WTC11 (cell line): ENCODE results near the gene GSTP1. TPM values are rescaled to one million over a fixed set of nuclear protein-coding genes. Genes with fewer than 3 reads are reported as not detected.

Experiments used
- ATAC-seq: fragments of 200-7000 bp; cut with Tn5 transposase; 2 replicates; pipeline ENCODE4 v1.10.0; 2021; ENCODE audit warnings: mild to moderate bottlenecking, moderate library complexity
- CTCF ChIA-PET: fragments of 300-600 bp; sonication (Branson Sonifier 250); formaldehyde crosslinking; loops from one replicate; lab custom pipeline; 2021; ENCODE audit warnings: antibody characterized with exemption; lab: Charles Lee
- POLR2A ChIA-PET: fragments of 350-600 bp; sonication (Branson Sonifier 250); formaldehyde crosslinking; loops from one replicate; lab custom pipeline; 2021; ENCODE audit warnings: antibody characterized with exemption; lab: Charles Lee
- DNase-seq: peaks from one replicate; pipeline ENCODE4 v3.0.0; 2021; ENCODE audit warnings: low spot score
- H3K27ac Mint-ChIP-seq: 2 replicates; pipeline ENCODE4 v1.8.0; 2021; ENCODE audit warnings: mixed read lengths
- H3K27me3 Mint-ChIP-seq: 2 replicates; pipeline ENCODE4 v1.8.0; 2021; ENCODE audit warnings: low read depth, mild to moderate bottlenecking, moderate library complexity, mixed read lengths
- H3K36me3 Mint-ChIP-seq: 2 replicates; pipeline ENCODE4 v1.8.0; 2021; ENCODE audit warnings: mixed read lengths
- H3K4me1 Mint-ChIP-seq: 2 replicates; pipeline ENCODE4 v1.8.0; 2022; ENCODE audit warnings: mixed read lengths
- H3K4me3 Mint-ChIP-seq: 2 replicates; pipeline ENCODE4 v1.8.0; 2021; ENCODE audit warnings: mild to moderate bottlenecking, moderate library complexity, mixed read lengths
- H3K9me3 Mint-ChIP-seq: 2 replicates; pipeline ENCODE4 v1.8.0; 2021; ENCODE audit warnings: mixed read lengths
- CREB1 ChIP-seq: sonication (generic); formaldehyde crosslinking; IDR thresholded peaks from 2 replicates; pipeline ENCODE4 v1.8.0; 2023; ENCODE audit warnings: mild to moderate bottlenecking, missing genetic modification reagents
- E2F5 ChIP-seq: sonication (generic); formaldehyde crosslinking; IDR thresholded peaks from 2 replicates; pipeline ENCODE4 v1.8.1; 2022; ENCODE audit warnings: mild to moderate bottlenecking, moderate library complexity, missing genetic modification reagents
- ESRRA ChIP-seq: sonication (generic); formaldehyde crosslinking; IDR thresholded peaks from 2 replicates; pipeline ENCODE4 v1.8.1; 2022; ENCODE audit warnings: mild to moderate bottlenecking, missing genetic modification reagents, borderline replicate concordance
- FOXJ3 ChIP-seq: sonication (generic); formaldehyde crosslinking; IDR thresholded peaks from 2 replicates; pipeline ENCODE4 v1.9.0; 2021; ENCODE audit warnings: missing genetic modification reagents, mild to moderate bottlenecking, borderline replicate concordance
- GTF2I ChIP-seq: fragments of 250-450 bp; sonication (Bioruptor Pico); conservative IDR thresholded peaks from 2 replicates; pipeline ENCODE4 v1.4.0; 2021; ENCODE audit warnings: mild to moderate bottlenecking
- HMGA2 ChIP-seq: fragments of 250-450 bp; sonication (Bioruptor Pico); IDR thresholded peaks from 2 replicates; pipeline ENCODE4 v1.4.0; 2021; ENCODE audit warnings: mild to moderate bottlenecking, moderate library complexity
- IRF2 ChIP-seq: sonication (generic); formaldehyde crosslinking; IDR thresholded peaks from 2 replicates; pipeline ENCODE4 v1.8.0; 2022; ENCODE audit warnings: low read depth, missing genetic modification reagents, borderline replicate concordance
- KAT7 ChIP-seq: sonication (generic); formaldehyde crosslinking; IDR thresholded peaks from 2 replicates; pipeline ENCODE4 v1.8.1; 2023; ENCODE audit warnings: missing genetic modification reagents, mild to moderate bottlenecking, borderline replicate concordance
- MAX ChIP-seq: sonication (generic); formaldehyde crosslinking; IDR thresholded peaks from 2 replicates; pipeline ENCODE4 v1.8.0; 2022; ENCODE audit warnings: mild to moderate bottlenecking, missing genetic modification reagents
- NR1H2 ChIP-seq: sonication (generic); formaldehyde crosslinking; IDR thresholded peaks from 2 replicates; pipeline ENCODE4 v1.9.0; 2021; ENCODE audit warnings: mild to moderate bottlenecking, moderate library complexity, missing genetic modification reagents
- PREB ChIP-seq: sonication (generic); formaldehyde crosslinking; IDR thresholded peaks from 2 replicates; pipeline ENCODE4 v1.8.1; 2022; ENCODE audit warnings: mild to moderate bottlenecking, missing genetic modification reagents, moderate library complexity, borderline replicate concordance
- PRRX2 ChIP-seq: fragments of 250-450 bp; sonication (Bioruptor Pico); IDR thresholded peaks from 2 replicates; pipeline ENCODE4 v1.8.0; 2021; ENCODE audit warnings: mild to moderate bottlenecking
- RELA ChIP-seq: sonication (generic); formaldehyde crosslinking; IDR thresholded peaks from 2 replicates; pipeline ENCODE4 v1.8.1; 2022; ENCODE audit warnings: missing genetic modification reagents, mild to moderate bottlenecking, borderline replicate concordance
- TP53 ChIP-seq: sonication (generic); formaldehyde crosslinking; IDR thresholded peaks from 2 replicates; pipeline ENCODE4 v1.8.1; 2023; ENCODE audit warnings: mild to moderate bottlenecking, missing genetic modification reagents
- ZNF232 ChIP-seq: sonication (generic); formaldehyde crosslinking; IDR thresholded peaks from 2 replicates; pipeline ENCODE4 v1.8.0; 2022; ENCODE audit warnings: mild to moderate bottlenecking, missing genetic modification reagents
- ZNF423 ChIP-seq: fragments of 250-450 bp; sonication (Bioruptor Pico); IDR thresholded peaks from 2 replicates; pipeline ENCODE4 v2.1.2; 2022; ENCODE audit warnings: mild to moderate bottlenecking, moderate library complexity
- total RNA-seq: library from RNA; stranded (reverse); gene quantifications from 3 replicates; pipeline ENCODE4 v1.2.3, GENCODE V29; 2021
- TF ChIP-seq, protein P1 (sequence below): fragments of 250-450 bp; sonication (Bioruptor Pico); IDR thresholded peaks from 2 replicates; pipeline ENCODE4 v2.1.2; 2022; ENCODE audit warnings: mild to moderate bottlenecking, moderate library complexity
- TF ChIP-seq, protein P2 (sequence below): sonication (generic); formaldehyde crosslinking; conservative IDR thresholded peaks from 2 replicates; pipeline ENCODE4 v1.8.1; 2023; ENCODE audit warnings: mild to moderate bottlenecking, low read depth, missing genetic modification reagents, moderate library complexity
- TF ChIP-seq, protein P3 (sequence below): fragments of 250-450 bp; sonication (Bioruptor Pico); IDR thresholded peaks from 2 replicates; pipeline ENCODE4 v1.9.0; 2021; ENCODE audit warnings: moderate library complexity, mild to moderate bottlenecking, inconsistent platforms, borderline replicate concordance

Gene GSTP1
- total RNA-seq, 1 experiment from 2014 or later: 1,452 TPM

DNA sequence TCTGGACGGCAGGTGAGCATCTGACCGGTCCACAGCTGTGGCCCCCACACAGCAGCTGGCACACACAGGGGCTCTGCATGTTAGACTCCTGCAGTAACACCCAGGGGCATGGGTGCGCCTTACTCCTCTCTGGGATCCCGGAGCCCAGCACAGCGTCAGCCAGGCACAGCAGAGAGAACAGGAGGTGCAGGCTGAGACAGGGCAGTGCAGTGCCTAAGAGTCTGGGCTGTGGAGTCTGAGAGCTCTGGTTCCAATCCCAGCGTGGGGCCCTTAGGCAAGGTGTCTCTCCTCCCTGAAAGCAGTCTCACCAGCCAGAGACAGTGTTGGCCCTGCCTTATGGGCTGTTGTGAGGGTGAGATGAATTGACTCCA is 43.8 kb downstream of the GSTP1 start:
- POLR2A ChIA-PET: no interaction called here

DNA sequence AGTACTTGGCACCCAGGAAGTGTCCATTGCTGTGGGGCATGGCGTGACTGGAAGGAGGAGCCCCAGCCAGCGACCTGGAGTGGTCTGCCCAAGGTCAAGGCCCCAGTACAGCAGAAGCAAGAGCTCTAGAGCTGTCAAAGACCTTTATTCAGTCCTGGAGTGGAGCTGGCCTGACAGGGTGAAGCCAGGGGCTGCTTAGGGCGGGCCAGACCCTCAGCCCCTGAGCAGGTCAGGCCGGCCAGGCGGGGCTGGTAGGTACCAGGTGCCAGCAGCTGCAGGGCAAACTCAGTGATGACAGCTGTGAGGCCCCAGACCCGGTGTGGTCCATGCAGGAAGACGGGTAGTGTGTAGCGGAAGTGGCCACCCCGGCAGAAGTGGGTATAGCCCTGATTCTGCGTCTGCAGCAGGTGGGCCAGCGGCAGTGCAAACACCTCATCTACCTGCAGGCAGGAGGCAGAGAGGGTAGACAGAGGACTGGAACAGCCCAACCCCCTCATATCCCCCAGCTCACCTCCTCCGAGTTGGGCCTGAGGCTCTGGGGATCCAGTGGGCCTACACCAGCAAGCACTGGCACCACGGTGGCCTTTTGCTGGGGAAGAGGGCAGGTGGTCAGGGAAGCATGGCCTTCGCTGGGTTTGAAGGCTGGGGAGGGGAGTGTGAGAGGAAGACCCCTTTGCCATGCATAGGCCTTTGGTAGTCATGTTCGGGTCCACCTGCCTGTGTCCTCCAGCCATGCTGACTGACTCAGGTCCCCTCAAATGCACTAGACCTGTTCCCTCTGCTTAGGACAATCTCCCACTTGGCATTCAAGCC is 44.4 kb downstream of the GSTP1 start:
- H3K4me1 Mint-ChIP-seq: peaks cover 32% of the 10 kb centered on the region
- peaks cover 3% of the 10 kb centered on the region for H3K27me3 Mint-ChIP-seq
- peaks cover 10% of the 10 kb centered on the region; the same call in 1 of the 2 replicates for H3K9me3 Mint-ChIP-seq
- H3K36me3 Mint-ChIP-seq: peaks cover 32% of the 10 kb centered on the region
- POLR2A ChIA-PET: interaction anchor here (0.6 to 3.4 kb wide), 3 partner anchors 8 to 44 kb away, joined by 3 to 13 read pairs (median 6); no protein-coding TSS in a partner anchor
- H3K27ac Mint-ChIP-seq: peak overlapping the region; percentile 63; the same call in 1 of the 2 replicates
- ATAC-seq (no peak), DNase-seq (no peak)
- H3K4me3 Mint-ChIP-seq: no peak overlapping the region
- TF ChIP-seq TP53 (CRISPR knock-in tag) (no peak), FOXJ3 (no peak), ZNF423 (no peak), CREB1 (CRISPR knock-in tag) (no peak), ESRRA (no peak), HMGA2 (CRISPR knock-in tag) (no peak), PRRX2 (CRISPR knock-in tag) (no peak), E2F5 (CRISPR knock-in tag) (no peak), KAT7 (CRISPR knock-in tag) (no peak), MAX (CRISPR knock-in tag) (no peak), IRF2 (no peak)
- TF ChIP-seq, protein P1, sequence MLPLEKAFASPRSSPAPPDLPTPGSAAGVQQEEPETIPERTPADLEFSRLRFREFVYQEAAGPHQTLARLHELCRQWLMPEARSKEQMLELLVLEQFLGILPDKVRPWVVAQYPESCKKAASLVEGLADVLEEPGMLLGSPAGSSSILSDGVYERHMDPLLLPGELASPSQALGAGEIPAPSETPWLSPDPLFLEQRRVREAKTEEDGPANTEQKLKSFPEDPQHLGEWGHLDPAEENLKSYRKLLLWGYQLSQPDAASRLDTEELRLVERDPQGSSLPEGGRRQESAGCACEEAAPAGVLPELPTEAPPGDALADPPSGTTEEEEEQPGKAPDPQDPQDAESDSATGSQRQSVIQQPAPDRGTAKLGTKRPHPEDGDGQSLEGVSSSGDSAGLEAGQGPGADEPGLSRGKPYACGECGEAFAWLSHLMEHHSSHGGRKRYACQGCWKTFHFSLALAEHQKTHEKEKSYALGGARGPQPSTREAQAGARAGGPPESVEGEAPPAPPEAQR (CRISPR knock-in tag): no peak
- TF ChIP-seq, protein P2, sequence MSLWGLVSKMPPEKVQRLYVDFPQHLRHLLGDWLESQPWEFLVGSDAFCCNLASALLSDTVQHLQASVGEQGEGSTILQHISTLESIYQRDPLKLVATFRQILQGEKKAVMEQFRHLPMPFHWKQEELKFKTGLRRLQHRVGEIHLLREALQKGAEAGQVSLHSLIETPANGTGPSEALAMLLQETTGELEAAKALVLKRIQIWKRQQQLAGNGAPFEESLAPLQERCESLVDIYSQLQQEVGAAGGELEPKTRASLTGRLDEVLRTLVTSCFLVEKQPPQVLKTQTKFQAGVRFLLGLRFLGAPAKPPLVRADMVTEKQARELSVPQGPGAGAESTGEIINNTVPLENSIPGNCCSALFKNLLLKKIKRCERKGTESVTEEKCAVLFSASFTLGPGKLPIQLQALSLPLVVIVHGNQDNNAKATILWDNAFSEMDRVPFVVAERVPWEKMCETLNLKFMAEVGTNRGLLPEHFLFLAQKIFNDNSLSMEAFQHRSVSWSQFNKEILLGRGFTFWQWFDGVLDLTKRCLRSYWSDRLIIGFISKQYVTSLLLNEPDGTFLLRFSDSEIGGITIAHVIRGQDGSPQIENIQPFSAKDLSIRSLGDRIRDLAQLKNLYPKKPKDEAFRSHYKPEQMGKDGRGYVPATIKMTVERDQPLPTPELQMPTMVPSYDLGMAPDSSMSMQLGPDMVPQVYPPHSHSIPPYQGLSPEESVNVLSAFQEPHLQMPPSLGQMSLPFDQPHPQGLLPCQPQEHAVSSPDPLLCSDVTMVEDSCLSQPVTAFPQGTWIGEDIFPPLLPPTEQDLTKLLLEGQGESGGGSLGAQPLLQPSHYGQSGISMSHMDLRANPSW (CRISPR knock-in tag): no peak
- CTCF ChIA-PET: interaction anchor here (0.7 to 5.3 kb wide), 18 partner anchors 11 to 245 kb away, joined by 3 to 200 read pairs (median 9); partner anchors contain the start of genes ACY3, PPP1CA and TBX10

More for the DNA sequence above, 43.8 kb downstream of the GSTP1 start:
- ATAC-seq (no peak), DNase-seq (no peak)
- H3K36me3 Mint-ChIP-seq: peaks cover 32% of the 10 kb centered on the region
- no peak overlapping the region for H3K27ac Mint-ChIP-seq
- CTCF ChIA-PET: interaction anchor here (0.9 to 5.3 kb wide), 5 partner anchors 10 to 73 kb away, joined by 3 to 200 read pairs (median 4); no protein-coding TSS in a partner anchor
- no peak overlapping the region for H3K4me3 Mint-ChIP-seq
- TF ChIP-seq, protein P1 (CRISPR knock-in tag): no peak
- no peak for TF ChIP-seq ZNF232 (CRISPR knock-in tag)
- TF ChIP-seq GTF2I (CRISPR knock-in tag): no peak
- TF ChIP-seq PREB (CRISPR knock-in tag): no peak
- TF ChIP-seq, protein P3, sequence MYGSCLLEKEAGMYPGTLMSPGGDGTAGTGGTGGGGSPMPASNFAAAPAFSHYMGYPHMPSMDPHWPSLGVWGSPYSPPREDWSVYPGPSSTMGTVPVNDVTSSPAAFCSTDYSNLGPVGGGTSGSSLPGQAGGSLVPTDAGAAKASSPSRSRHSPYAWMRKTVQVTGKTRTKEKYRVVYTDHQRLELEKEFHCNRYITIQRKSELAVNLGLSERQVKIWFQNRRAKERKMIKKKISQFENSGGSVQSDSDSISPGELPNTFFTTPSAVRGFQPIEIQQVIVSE (CRISPR knock-in tag): no peak
- no peak for TF ChIP-seq NR1H2 (CRISPR knock-in tag)
- TF ChIP-seq RELA: no peak
- no peak for TF ChIP-seq MAX (CRISPR knock-in tag)
- peaks cover 10% of the 10 kb centered on the region; the same call in 1 of the 2 replicates for H3K9me3 Mint-ChIP-seq
- H3K27me3 Mint-ChIP-seq: peaks cover 9% of the 10 kb centered on the region
- peaks cover 37% of the 10 kb centered on the region for H3K4me1 Mint-ChIP-seq
